DMS114 treated with DMSO at 0.1 percent for 48 hours (cell line): Measurements from ENCODE around the gene OPN1LW.
"Not testable (repeated sequence)": the region's sequence is repeated elsewhere in the genome, so short reads cannot be mapped to it uniquely, and the experiment has no call there.

Experiments used
- DNase-seq: peaks from one replicate; lab custom pipeline; 2025; ENCODE audit not compliant: unreplicated experiment; lab: John Stamatoyannopoulos, UW

OPN1LW gene

GRCh38 chrX:154144010-154144409 lies at the start of gene OPN1LW:
Gene OPN1LW (plus strand): TSS chrX:154144243. CDS start chrX:154144284, 41 bp downstream.
- DNase-seq = not testable (repeated sequence)

- no peak for DNase-seq
These were observed 49.2 kb upstream of the OPN1LW start for GRCh38 chrX:154094833-154095232.

- DNase-seq = no peak
These were observed 47.7 kb upstream of the OPN1LW start for GRCh38 chrX:154096140-154097002.

GRCh38 chrX:154097003-154097588 lies 46.9 kb upstream of the OPN1LW start:
- DNase-seq = peak; percentile 22

- peak; percentile 76 for DNase-seq
These were observed 46.2 kb upstream of the OPN1LW start, which contains the start of gene MECP2 for GRCh38 chrX:154097589-154098541. Gene MECP2 (minus strand): TSS chrX:154097717.

- no peak for DNase-seq
These were observed 45.5 kb upstream of the OPN1LW start for GRCh38 chrX:154098551-154098950.

GRCh38 chrX:154113729-154114128 lies 30.3 kb upstream of the OPN1LW start:
- no peak for DNase-seq

GRCh38 chrX:154114652-154115051 lies 29.4 kb upstream of the OPN1LW start:
- DNase-seq = no peak

- no peak for DNase-seq
These were observed 29.0 kb upstream of the OPN1LW start for GRCh38 chrX:154115071-154115470.

GRCh38 chrX:154115750-154116149 lies 28.3 kb upstream of the OPN1LW start:
- DNase-seq = no peak

- DNase-seq = no peak
These were observed 27.4 kb upstream of the OPN1LW start for GRCh38 chrX:154116426-154117211.

- DNase-seq = no peak
These were observed 26.5 kb upstream of the OPN1LW start for GRCh38 chrX:154117566-154117965.

- DNase-seq = no peak
These were observed 23.5 kb upstream of the OPN1LW start for GRCh38 chrX:154120567-154120966.

GRCh38 chrX:154121207-154121606 lies 22.8 kb upstream of the OPN1LW start:
- DNase-seq = no peak

- DNase-seq = no peak
These were observed 22.1 kb upstream of the OPN1LW start for GRCh38 chrX:154121961-154122360.

- DNase-seq = no peak
These were observed 20.5 kb upstream of the OPN1LW start for GRCh38 chrX:154123241-154124219.

GRCh38 chrX:154125391-154126040 lies 18.5 kb upstream of the OPN1LW start:
- DNase-seq = no peak

GRCh38 chrX:154126101-154126500 lies 17.9 kb upstream of the OPN1LW start:
- no peak for DNase-seq

GRCh38 chrX:154131955-154132354 lies 12.1 kb upstream of the OPN1LW start:
- no peak for DNase-seq
